GM21529 (cell line): ENCODE results near the gene TMEM53.

Experiments used
- ATAC-seq: cut with Tn5 transposase; IDR thresholded peaks from one replicate; pipeline ENCODE4 v1.9.1; 2021; ENCODE audit not compliant: unreplicated experiment

TMEM53 gene

GRCh38 chr1:44698138-44698537 lies 23.9 kb upstream of the TMEM53 start:
- no peak for ATAC-seq

GRCh38 chr1:44696789-44697345 lies 22.6 kb upstream of the TMEM53 start:
- peak; percentile 46 for ATAC-seq

DNA sequence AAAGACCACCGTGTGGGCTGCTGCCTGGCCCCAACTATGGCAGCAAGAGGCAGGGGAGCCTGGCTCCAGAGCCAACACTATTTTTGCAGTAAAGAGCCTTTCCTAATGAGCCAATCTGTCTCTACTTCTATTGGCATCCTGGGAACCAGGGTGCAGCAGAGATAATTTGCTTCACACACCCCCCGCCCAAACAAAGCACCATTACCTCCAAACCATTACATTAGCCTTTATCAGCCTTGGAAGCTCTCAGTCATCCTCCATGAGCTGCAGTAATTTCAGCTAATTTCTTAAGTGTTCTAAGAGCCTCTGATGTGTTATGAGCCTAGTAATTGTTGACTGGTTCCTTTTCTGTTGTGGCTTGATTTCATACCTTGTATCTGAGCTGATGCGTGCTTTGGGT lies 21.8 kb upstream of the TMEM53 start:
- no peak for ATAC-seq

DNA sequence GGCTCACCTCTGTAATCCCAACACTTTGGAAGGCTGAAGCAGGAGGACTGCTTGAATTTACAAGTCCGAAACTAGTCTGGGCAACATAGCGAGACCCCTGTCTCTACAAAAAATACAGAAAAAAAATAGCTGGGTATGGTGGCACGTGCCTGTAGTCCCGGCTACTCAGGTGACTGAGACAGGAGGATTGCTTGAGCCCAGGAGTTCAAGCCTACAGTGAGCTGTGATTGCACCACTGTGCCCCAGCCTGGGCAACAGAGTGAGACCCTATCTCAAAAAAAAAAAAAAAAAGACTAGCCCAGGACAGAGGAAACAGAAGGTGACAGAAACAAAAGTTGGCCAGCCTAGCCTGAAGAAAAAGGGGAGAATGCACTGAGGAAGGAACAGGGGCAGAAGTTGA lies 21.4 kb upstream of the TMEM53 start:
- ATAC-seq: no peak

- ATAC-seq: peak; percentile 60
Observed at GRCh38 chr1:44694863-44695478, 20.7 kb upstream of the TMEM53 start.

DNA sequence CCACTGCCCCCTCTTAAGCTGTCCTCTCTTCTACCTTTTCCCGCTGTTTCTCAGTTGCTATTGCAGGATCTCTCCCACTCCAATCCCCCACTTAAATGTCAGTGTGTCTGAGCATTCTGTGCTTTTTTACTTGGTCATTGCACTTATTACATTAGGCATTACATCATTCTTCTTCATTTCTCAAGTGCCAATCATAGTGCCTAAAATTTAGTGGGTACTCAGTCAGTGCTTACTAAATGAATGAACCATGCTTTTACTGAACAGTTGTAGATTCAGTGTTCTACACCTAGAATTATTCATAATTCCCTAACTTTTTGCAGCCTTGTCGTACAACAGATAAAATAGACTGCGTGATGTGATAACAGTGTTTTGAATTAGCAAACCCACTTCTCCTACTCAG lies 19.6 kb upstream of the TMEM53 start:
- no peak for ATAC-seq

GRCh38 chr1:44693159-44693558 lies 18.9 kb upstream of the TMEM53 start:
- ATAC-seq: no peak

- ATAC-seq: no peak
Observed at GRCh38 chr1:44689447-44689765, 15.1 kb upstream of the TMEM53 start.

- no peak for ATAC-seq
Observed at GRCh38 chr1:44688760-44689446, 14.6 kb upstream of the TMEM53 start.

- ATAC-seq: no peak
Observed at GRCh38 chr1:44685881-44686280, 11.6 kb upstream of the TMEM53 start.

- no peak for ATAC-seq
Observed at GRCh38 chr1:44685218-44685617, 10.9 kb upstream of the TMEM53 start.

- peak; percentile 83 for ATAC-seq
Observed at GRCh38 chr1:44684525-44684924, 10.2 kb upstream of the TMEM53 start.

- no peak for ATAC-seq
Observed at GRCh38 chr1:44682883-44683265, 8.6 kb upstream of the TMEM53 start.

GRCh38 chr1:44681905-44682882 lies 7.9 kb upstream of the TMEM53 start:
- ATAC-seq: no peak

DNA sequence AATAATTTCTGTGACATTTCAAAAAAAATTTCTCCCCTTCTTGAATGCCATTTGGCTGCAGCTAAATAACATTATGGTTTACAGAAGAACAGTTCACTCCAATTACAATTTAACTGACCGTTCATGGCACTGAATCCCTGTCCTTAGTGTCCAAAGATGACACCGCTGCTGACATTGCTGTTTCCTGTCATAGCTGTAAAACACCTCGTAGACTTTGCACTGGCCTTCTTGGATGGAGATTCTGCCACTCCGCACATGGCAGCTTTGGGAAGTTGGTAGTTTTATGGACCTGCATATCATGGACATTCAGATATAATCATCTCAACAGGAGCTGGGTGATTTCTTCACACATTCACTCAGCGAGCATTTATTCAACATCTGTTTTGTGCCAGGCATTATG lies 5.2 kb upstream of the TMEM53 start:
- ATAC-seq: no peak

DNA sequence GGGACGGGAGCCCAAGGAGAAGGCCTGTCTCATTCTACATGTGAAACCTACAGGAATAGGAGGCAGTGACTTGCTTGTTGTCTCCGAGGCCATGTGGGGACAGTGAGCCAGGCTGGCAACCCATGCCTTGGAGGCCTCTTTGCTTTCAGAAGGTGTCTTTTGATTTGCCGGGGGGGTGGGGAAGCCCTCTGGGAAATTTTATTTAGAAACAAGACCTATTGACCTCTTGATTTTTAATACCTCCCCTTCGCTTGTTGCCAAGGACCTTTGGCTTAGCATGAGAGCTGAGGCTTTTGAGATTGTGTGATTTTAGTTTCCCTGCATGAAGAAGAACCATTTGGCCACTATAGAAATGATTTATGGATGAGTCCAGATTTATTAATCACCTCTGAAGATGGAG lies 4.3 kb upstream of the TMEM53 start:
- ATAC-seq: no peak

DNA sequence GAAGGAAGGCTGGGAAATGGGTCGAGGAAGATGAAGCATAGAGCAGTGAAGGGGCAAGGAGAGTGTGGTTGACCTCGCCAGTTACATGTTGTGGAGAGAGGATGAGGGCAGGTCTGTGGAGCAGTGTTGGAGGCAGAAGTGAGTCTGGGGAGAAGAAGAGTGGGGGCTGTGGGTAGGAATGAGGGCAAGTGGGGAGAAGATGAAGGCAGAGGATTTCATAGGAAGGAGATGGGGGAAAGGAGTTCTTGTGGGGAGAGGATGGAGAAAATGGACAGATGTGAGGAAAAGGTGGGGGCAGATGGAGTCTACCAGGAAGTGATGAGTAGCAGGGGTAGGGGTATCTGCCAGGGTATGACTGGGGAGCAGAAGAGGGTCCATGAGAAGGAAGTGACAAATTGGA lies 3.8 kb upstream of the TMEM53 start:
- no peak for ATAC-seq

DNA sequence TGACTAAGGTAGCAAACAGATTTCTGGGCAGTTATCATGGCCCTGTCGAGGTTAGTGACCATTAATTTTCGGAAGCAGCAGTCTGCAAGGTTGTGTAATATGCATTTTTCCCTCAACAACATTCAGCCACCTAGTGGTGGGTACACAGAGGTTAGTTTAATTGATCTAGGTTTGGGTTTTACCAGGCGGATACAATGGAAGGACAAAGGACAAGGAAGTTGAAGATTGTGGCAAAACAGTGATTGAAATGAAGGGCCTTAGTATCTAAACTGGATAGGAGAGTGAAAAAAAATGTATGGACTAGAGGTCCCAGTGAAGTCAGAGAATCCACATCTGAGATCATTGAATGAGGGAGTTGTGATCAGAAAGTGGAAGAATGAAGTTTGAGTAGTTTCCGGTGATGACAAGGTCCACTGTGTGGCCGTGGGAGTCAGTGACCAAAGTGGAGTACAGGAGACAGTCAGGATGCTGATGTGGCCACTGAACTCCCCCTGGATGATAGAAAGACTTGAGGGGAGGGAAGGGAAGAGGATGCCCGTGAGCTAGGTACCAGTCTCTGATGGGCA lies 3.0 kb upstream of the TMEM53 start:
- no peak for ATAC-seq

- no peak for ATAC-seq
Observed at GRCh38 chr1:44676484-44677200, 2.4 kb upstream of the TMEM53 start.

DNA sequence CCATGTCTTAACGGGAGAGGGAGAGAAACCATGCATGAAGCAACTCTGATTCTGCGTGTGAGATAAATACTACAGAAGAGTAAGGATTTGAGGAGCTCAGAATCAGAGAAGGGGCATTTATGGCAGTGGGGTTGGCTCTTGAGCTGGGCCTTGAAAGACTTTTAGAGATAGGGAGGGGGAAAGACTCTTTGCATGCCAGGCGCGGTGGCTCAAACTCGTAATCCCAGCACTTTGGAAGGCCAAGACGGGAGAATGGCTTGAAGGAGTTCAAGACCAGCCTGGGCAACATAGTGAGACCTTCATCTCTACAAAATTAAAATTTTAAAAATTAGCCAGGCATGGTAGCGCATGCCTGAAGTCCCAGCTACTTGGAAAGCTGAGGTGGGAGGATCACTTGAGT lies 905 bp upstream of the TMEM53 start:
- no peak for ATAC-seq

DNA sequence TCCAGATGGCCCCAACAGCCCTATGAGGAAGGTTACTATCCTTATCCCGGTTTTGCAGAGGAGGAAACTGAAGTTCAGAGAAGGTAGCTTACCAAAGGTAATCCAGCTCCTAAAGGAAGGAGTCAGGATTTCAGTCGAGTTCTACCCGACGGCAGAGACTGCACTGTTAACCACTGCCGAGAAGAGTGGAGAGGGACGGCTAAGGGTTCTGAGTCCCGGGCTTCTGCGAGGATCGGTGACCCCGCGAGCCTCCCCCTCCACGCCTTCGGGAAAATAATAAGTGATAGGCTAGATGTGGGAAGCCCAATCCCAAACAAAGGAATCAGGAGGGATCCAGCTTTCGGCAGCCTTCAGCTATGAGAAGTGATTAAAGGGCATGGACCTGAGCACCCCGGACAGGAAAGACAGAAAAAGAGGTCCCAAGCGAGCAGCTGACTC lies 587 bp downstream of the TMEM53 start:
- ATAC-seq: peak; percentile 0
